ENCODE data around the gene CD274.

The CD274 gene

DNA sequence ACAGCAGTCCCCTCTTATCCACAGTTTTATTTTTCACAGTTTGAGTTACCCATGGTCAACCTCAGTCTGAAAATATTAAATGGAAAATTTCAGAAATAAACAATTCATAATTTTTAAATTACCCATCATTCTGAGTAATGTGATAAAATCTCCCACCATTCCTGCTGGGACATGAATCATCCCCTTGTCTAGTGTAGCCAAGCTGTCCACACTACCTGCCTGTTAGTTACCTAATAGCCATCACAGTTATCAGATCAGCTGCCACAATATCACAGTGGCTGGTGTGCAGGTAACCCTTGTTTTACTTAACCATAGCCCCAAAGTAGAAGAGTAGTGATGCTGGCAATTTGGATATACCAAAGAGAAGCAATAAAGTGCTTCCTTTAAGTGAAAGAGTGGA, 23.3 kb upstream of the CD274 start:
- H3K9me2 ChIP-seq (replicated peaks; ENCODE audit: insufficient read depth, low read length) = no peaks in the 10 kb centered on the region
- no peak overlapping the region for H3K27ac ChIP-seq (ENCODE audit: low read length)
- no peaks in the 10 kb centered on the region for H3K36me3 ChIP-seq (replicated peaks; ENCODE audit: insufficient read depth, low read length)
- TF ChIP-seq, protein P1, sequence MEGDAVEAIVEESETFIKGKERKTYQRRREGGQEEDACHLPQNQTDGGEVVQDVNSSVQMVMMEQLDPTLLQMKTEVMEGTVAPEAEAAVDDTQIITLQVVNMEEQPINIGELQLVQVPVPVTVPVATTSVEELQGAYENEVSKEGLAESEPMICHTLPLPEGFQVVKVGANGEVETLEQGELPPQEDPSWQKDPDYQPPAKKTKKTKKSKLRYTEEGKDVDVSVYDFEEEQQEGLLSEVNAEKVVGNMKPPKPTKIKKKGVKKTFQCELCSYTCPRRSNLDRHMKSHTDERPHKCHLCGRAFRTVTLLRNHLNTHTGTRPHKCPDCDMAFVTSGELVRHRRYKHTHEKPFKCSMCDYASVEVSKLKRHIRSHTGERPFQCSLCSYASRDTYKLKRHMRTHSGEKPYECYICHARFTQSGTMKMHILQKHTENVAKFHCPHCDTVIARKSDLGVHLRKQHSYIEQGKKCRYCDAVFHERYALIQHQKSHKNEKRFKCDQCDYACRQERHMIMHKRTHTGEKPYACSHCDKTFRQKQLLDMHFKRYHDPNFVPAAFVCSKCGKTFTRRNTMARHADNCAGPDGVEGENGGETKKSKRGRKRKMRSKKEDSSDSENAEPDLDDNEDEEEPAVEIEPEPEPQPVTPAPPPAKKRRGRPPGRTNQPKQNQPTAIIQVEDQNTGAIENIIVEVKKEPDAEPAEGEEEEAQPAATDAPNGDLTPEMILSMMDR (IDR thresholded peaks at IDR 0.05; ENCODE audit: low read length) = no peak
- TF ChIP-seq EZH2phosphoT487 (IDR thresholded peaks at IDR 0.05; ENCODE audit: low read length) (no peak), EZH2 (optimal IDR thresholded peaks at IDR 0.05; ENCODE audit: low read depth, low read length) (no peak)
- DNase-seq = no peak
- H3K9me3 ChIP-seq (replicated peaks; ENCODE audit: insufficient read depth, low read length) = no peaks in the 10 kb centered on the region
- no peaks in the 10 kb centered on the region for H3K27me3 ChIP-seq (replicated peaks; ENCODE audit: insufficient read depth, low read length)
- H3K4me1 ChIP-seq (ENCODE audit: low read length) = no peaks in the 10 kb centered on the region
- H3K9ac ChIP-seq (ENCODE audit: low read length) = no peak overlapping the region
- no peaks in the 10 kb centered on the region for H4K20me1 ChIP-seq (ENCODE audit: insufficient read depth, low read length)
- no peaks in the 10 kb centered on the region for H3F3A ChIP-seq (ENCODE audit: insufficient read depth, low read length)
- no peaks in the 10 kb centered on the region for H3K79me2 ChIP-seq (ENCODE audit: low read length)
- H3K4me3 ChIP-seq (ENCODE audit: low read length) = no peak overlapping the region
- no peak overlapping the region for H2AFZ ChIP-seq (ENCODE audit: low read length)
- no peak overlapping the region for H3K4me2 ChIP-seq (ENCODE audit: low read depth, low read length)

DNA sequence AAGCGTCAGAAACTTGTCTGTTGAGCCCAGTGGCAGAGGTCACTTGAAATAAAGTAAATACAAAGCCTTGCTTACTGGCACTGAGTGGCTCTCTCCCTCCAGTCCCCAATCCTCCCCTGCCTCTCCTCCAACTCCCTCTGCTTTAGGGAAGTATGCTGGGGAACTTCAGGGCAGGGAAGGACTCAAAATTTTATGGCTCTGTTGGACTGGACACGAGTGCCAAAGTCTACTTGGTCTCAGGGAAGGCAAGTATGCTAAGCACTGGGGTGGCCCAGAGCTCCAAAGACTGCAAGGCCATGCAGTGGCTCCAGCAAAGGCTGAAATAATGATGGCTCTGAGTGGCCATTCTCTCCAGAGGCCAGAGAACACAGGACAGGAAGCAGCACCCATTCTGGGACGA, 22.2 kb upstream of the CD274 start:
- H3K36me3 ChIP-seq (replicated peaks; ENCODE audit: insufficient read depth, low read length) = no peaks in the 10 kb centered on the region
- no peaks in the 10 kb centered on the region for H3K79me2 ChIP-seq (ENCODE audit: low read length)
- no peak overlapping the region for H3K4me3 ChIP-seq (ENCODE audit: low read length)
- no peaks in the 10 kb centered on the region for H3K9me3 ChIP-seq (replicated peaks; ENCODE audit: insufficient read depth, low read length)
- no peak overlapping the region for H3K27ac ChIP-seq (ENCODE audit: low read length)
- no peaks in the 10 kb centered on the region for H4K20me1 ChIP-seq (ENCODE audit: insufficient read depth, low read length)
- H3K27me3 ChIP-seq (replicated peaks; ENCODE audit: insufficient read depth, low read length) = no peaks in the 10 kb centered on the region
- H3K4me2 ChIP-seq (ENCODE audit: low read depth, low read length) = no peak overlapping the region
- TF ChIP-seq EZH2phosphoT487 (IDR thresholded peaks at IDR 0.05; ENCODE audit: low read length) (no peak), EZH2 (optimal IDR thresholded peaks at IDR 0.05; ENCODE audit: low read depth, low read length) (no peak)
- TF ChIP-seq, protein P1 (IDR thresholded peaks at IDR 0.05; ENCODE audit: low read length) = no peak
- H3K4me1 ChIP-seq (ENCODE audit: low read length) = no peaks in the 10 kb centered on the region
- H3K9ac ChIP-seq (ENCODE audit: low read length) = no peak overlapping the region
- no peak for DNase-seq
- H3F3A ChIP-seq (ENCODE audit: insufficient read depth, low read length) = no peaks in the 10 kb centered on the region
- H3K9me2 ChIP-seq (replicated peaks; ENCODE audit: insufficient read depth, low read length) = no peaks in the 10 kb centered on the region
- H2AFZ ChIP-seq (ENCODE audit: low read length) = no peak overlapping the region

DNA sequence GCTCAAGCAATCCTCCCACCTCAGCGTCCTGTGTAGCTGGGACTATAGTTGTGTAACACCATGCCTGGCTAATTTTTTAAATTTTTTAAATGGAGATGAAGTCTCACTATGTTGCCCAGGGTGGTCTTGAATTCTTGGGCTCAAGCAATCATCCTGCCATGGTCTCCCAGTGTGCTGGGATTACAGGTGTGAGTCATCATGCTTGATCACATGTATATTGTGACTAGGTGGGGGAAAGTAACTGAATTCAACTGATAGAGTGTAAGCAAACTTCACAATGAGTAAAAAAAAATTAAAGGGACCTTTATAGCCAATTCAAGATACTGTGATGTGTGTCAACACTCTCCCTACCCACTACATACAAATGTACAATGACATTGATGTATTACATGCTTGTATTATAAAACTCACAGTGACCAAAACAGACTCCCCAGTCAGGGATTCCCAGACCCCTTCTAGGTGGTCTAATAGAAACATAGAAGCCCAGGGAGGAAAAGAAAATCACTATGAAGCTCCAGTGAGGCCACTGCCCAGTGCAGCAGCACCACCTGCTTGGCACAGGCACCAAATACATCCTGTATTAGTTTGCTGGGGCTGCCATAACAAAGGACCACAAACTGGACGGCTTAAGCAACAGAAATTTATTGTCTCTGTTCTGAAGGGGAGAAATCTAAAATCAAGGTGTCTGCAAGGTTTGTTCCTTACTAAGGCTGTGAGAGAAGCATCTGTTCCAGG, 21.4 kb upstream of the CD274 start:
- TF ChIP-seq EZH2 (optimal IDR thresholded peaks at IDR 0.05; ENCODE audit: low read depth, low read length) (no peak), EZH2phosphoT487 (IDR thresholded peaks at IDR 0.05; ENCODE audit: low read length) (no peak)
- TF ChIP-seq, protein P1 (IDR thresholded peaks at IDR 0.05; ENCODE audit: low read length) = no peak
- Histone ChIP-seq H3K9me3 (replicated peaks; ENCODE audit: insufficient read depth, low read length) (no peaks in the 10 kb centered on the region), H2AFZ (ENCODE audit: low read length) (no peak overlapping the region), H3K9me2 (replicated peaks; ENCODE audit: insufficient read depth, low read length) (no peaks in the 10 kb centered on the region), H3K36me3 (replicated peaks; ENCODE audit: insufficient read depth, low read length) (no peaks in the 10 kb centered on the region), H3K79me2 (ENCODE audit: low read length) (no peaks in the 10 kb centered on the region), H3K4me3 (ENCODE audit: low read length) (no peak overlapping the region), H3K27ac (ENCODE audit: low read length) (no peak overlapping the region), H3K4me2 (ENCODE audit: low read depth, low read length) (no peak overlapping the region), H3F3A (ENCODE audit: insufficient read depth, low read length) (no peaks in the 10 kb centered on the region), H3K4me1 (ENCODE audit: low read length) (no peaks in the 10 kb centered on the region), H3K9ac (ENCODE audit: low read length) (no peak overlapping the region), H3K27me3 (replicated peaks; ENCODE audit: insufficient read depth, low read length) (no peaks in the 10 kb centered on the region), H4K20me1 (ENCODE audit: insufficient read depth, low read length) (no peaks in the 10 kb centered on the region)
- DNase-seq = no peak

Data from MM.1S (cell line).